ENCODE measurements around the gene HES4.

Gene HES4

GRCh38 chr1:969260-969855 lies 30.5 kb downstream of the HES4 start:
- Histone ChIP-seq H3K4me3 (ENCODE audit: low read depth, low read length) (no peak overlapping the region), H3K27ac (ENCODE audit: low read depth, low read length) (no peak overlapping the region), H3K9ac (ENCODE audit: low read length) (no peak overlapping the region), H3K9me3 (ENCODE audit: control insufficient read depth, insufficient read depth, low read depth, low read length) (no peaks in the 10 kb centered on the region), H3K27me3 (ENCODE audit: control insufficient read depth, insufficient read depth, low read length) (peaks cover 90% of the 10 kb centered on the region), H3K36me3 (ENCODE audit: control insufficient read depth, insufficient read depth, low read length) (peaks cover 7% of the 10 kb centered on the region; the same call in 1 of the 2 replicates), H3K4me1 (ENCODE audit: control insufficient read depth, insufficient read depth, low read length) (peaks cover 17% of the 10 kb centered on the region)

GRCh38 chr1:967466-968343 lies 32.2 kb downstream of the HES4 start:
- Histone ChIP-seq H3K4me1 (ENCODE audit: control insufficient read depth, insufficient read depth, low read length) (peaks cover 17% of the 10 kb centered on the region), H3K9me3 (ENCODE audit: control insufficient read depth, insufficient read depth, low read depth, low read length) (no peaks in the 10 kb centered on the region), H3K27ac (ENCODE audit: low read depth, low read length) (no peak overlapping the region), H3K36me3 (ENCODE audit: control insufficient read depth, insufficient read depth, low read length) (peaks cover 22% of the 10 kb centered on the region), H3K4me3 (ENCODE audit: low read depth, low read length) (no peak overlapping the region), H3K9ac (ENCODE audit: low read length) (no peak overlapping the region), H3K27me3 (ENCODE audit: control insufficient read depth, insufficient read depth, low read length) (peaks cover 75% of the 10 kb centered on the region)

- Histone ChIP-seq H3K9me3 (ENCODE audit: control insufficient read depth, insufficient read depth, low read depth, low read length) (no peaks in the 10 kb centered on the region), H3K36me3 (ENCODE audit: control insufficient read depth, insufficient read depth, low read length) (peaks cover 29% of the 10 kb centered on the region), H3K4me1 (ENCODE audit: control insufficient read depth, insufficient read depth, low read length) (peaks cover 17% of the 10 kb centered on the region), H3K27ac (ENCODE audit: low read depth, low read length) (no peak overlapping the region), H3K27me3 (ENCODE audit: control insufficient read depth, insufficient read depth, low read length) (peaks cover 68% of the 10 kb centered on the region), H3K9ac (ENCODE audit: low read length) (peak overlapping the region; percentile 67), H3K4me3 (ENCODE audit: low read depth, low read length) (peak overlapping the region; percentile 78)
Observed at GRCh38 chr1:966704-967300, 33.1 kb downstream of the HES4 start.

GRCh38 chr1:966135-966703 lies 33.7 kb downstream of the HES4 start, which contains the start of gene PLEKHN1:
TSS of gene PLEKHN1 (plus strand) at chr1:966482. CDS start at chr1:966532, 50 bp downstream.
- Histone ChIP-seq H3K9ac (ENCODE audit: low read length) (peak within 1 kb of the TSS; percentile 67), H3K9me3 (ENCODE audit: control insufficient read depth, insufficient read depth, low read depth, low read length) (no peaks in the 10 kb centered on the region), H3K27me3 (ENCODE audit: control insufficient read depth, insufficient read depth, low read length) (peaks cover 68% of the 10 kb centered on the region), H3K4me3 (ENCODE audit: low read depth, low read length) (peak within 1 kb of the TSS; percentile 78), H3K4me1 (ENCODE audit: control insufficient read depth, insufficient read depth, low read length) (peaks cover 22% of the 10 kb centered on the region), H3K27ac (ENCODE audit: low read depth, low read length) (no peak within 1 kb of the TSS), H3K36me3 (ENCODE audit: control insufficient read depth, insufficient read depth, low read length) (peaks cover 33% of the 10 kb centered on the region)

- Histone ChIP-seq H3K9ac (ENCODE audit: low read length) (no peak overlapping the region), H3K27ac (ENCODE audit: low read depth, low read length) (no peak overlapping the region), H3K9me3 (ENCODE audit: control insufficient read depth, insufficient read depth, low read depth, low read length) (no peaks in the 10 kb centered on the region), H3K4me3 (ENCODE audit: low read depth, low read length) (peak overlapping the region; percentile 78; the same call in 1 of the 2 replicates), H3K27me3 (ENCODE audit: control insufficient read depth, insufficient read depth, low read length) (peaks cover 69% of the 10 kb centered on the region), H3K36me3 (ENCODE audit: control insufficient read depth, insufficient read depth, low read length) (peaks cover 33% of the 10 kb centered on the region), H3K4me1 (ENCODE audit: control insufficient read depth, insufficient read depth, low read length) (peaks cover 22% of the 10 kb centered on the region)
Observed at GRCh38 chr1:965526-966134, 34.3 kb downstream of the HES4 start.

GRCh38 chr1:964691-965525 lies 35.0 kb downstream of the HES4 start:
- peaks cover 33% of the 10 kb centered on the region for H3K36me3 ChIP-seq (ENCODE audit: control insufficient read depth, insufficient read depth, low read length)
- no peak overlapping the region for H3K27ac ChIP-seq (ENCODE audit: low read depth, low read length)
- no peak overlapping the region for H3K4me3 ChIP-seq (ENCODE audit: low read depth, low read length)
- peaks cover 66% of the 10 kb centered on the region for H3K27me3 ChIP-seq (ENCODE audit: control insufficient read depth, insufficient read depth, low read length)
- H3K4me1 ChIP-seq (ENCODE audit: control insufficient read depth, insufficient read depth, low read length): peaks cover 17% of the 10 kb centered on the region
- H3K9ac ChIP-seq (ENCODE audit: low read length): no peak overlapping the region
- H3K9me3 ChIP-seq (ENCODE audit: control insufficient read depth, insufficient read depth, low read depth, low read length): no peaks in the 10 kb centered on the region

- no peak overlapping the region for H3K4me3 ChIP-seq (ENCODE audit: low read depth, low read length)
- H3K36me3 ChIP-seq (ENCODE audit: control insufficient read depth, insufficient read depth, low read length): peaks cover 33% of the 10 kb centered on the region
- no peaks in the 10 kb centered on the region for H3K9me3 ChIP-seq (ENCODE audit: control insufficient read depth, insufficient read depth, low read depth, low read length)
- H3K4me1 ChIP-seq (ENCODE audit: control insufficient read depth, insufficient read depth, low read length): peaks cover 17% of the 10 kb centered on the region
- no peak overlapping the region for H3K9ac ChIP-seq (ENCODE audit: low read length)
- no peak overlapping the region for H3K27ac ChIP-seq (ENCODE audit: low read depth, low read length)
- peaks cover 64% of the 10 kb centered on the region for H3K27me3 ChIP-seq (ENCODE audit: control insufficient read depth, insufficient read depth, low read length)
Observed at GRCh38 chr1:963746-964525, 36.0 kb downstream of the HES4 start.

- no peak overlapping the region for H3K27ac ChIP-seq (ENCODE audit: low read depth, low read length)
- H3K27me3 ChIP-seq (ENCODE audit: control insufficient read depth, insufficient read depth, low read length): peaks cover 57% of the 10 kb centered on the region
Observed at GRCh38 chr1:963301-963651, 36.6 kb downstream of the HES4 start.

GRCh38 chr1:962381-963300 lies 37.3 kb downstream of the HES4 start:
- H3K4me3 ChIP-seq (ENCODE audit: low read depth, low read length): no peak overlapping the region
- no peak overlapping the region for H3K9ac ChIP-seq (ENCODE audit: low read length)
- H3K4me1 ChIP-seq (ENCODE audit: control insufficient read depth, insufficient read depth, low read length): peaks cover 17% of the 10 kb centered on the region
- no peak overlapping the region for H3K27ac ChIP-seq (ENCODE audit: low read depth, low read length)
- H3K9me3 ChIP-seq (ENCODE audit: control insufficient read depth, insufficient read depth, low read depth, low read length): no peaks in the 10 kb centered on the region
- peaks cover 51% of the 10 kb centered on the region for H3K27me3 ChIP-seq (ENCODE audit: control insufficient read depth, insufficient read depth, low read length)
- peaks cover 33% of the 10 kb centered on the region for H3K36me3 ChIP-seq (ENCODE audit: control insufficient read depth, insufficient read depth, low read length)

More at GRCh38 chr1:963301-963651, 36.6 kb downstream of the HES4 start:
- Histone ChIP-seq H3K4me3 (ENCODE audit: low read depth, low read length) (no peak overlapping the region), H3K9me3 (ENCODE audit: control insufficient read depth, insufficient read depth, low read depth, low read length) (no peaks in the 10 kb centered on the region), H3K9ac (ENCODE audit: low read length) (no peak overlapping the region), H3K36me3 (ENCODE audit: control insufficient read depth, insufficient read depth, low read length) (peaks cover 33% of the 10 kb centered on the region), H3K4me1 (ENCODE audit: control insufficient read depth, insufficient read depth, low read length) (peaks cover 17% of the 10 kb centered on the region)
